HG02588 (cell line): Measurements from ENCODE around the gene KBTBD8.

ENCODE experiments used
- ATAC-seq: cut with Tn5 transposase; IDR thresholded peaks from one replicate; pipeline ENCODE4 v1.9.1; 2021; ENCODE audit warnings: mild to moderate bottlenecking, moderate library complexity; ENCODE audit not compliant: unreplicated experiment

Gene KBTBD8

GRCh38 chr3:67033079-67033478 is 35.0 kb downstream of the KBTBD8 start:
- no peak for ATAC-seq

DNA sequence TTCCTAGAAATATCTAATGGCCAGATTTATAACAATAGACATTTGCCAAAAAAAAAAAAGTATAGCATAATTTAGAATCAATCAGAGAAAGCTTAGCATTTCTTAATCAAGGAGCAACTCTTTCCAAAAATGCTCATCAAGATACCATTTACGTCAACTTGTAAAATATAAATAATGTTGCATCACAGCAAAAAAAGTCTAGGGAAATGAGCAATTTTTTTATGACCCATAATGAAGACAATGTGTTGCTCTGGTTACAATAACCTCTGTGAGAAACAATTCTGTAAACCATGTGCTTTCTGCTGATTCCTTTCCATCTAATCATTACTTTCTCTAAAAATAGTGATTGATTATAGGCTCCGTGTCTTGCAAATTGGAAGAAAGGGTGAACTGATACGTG is 36.3 kb downstream of the KBTBD8 start:
- no peak for ATAC-seq

- ATAC-seq: no peak
These were observed 39.5 kb downstream of the KBTBD8 start for GRCh38 chr3:67037615-67038014.

- no peak for ATAC-seq
These were observed 46.2 kb downstream of the KBTBD8 start for GRCh38 chr3:67044295-67044694.

DNA sequence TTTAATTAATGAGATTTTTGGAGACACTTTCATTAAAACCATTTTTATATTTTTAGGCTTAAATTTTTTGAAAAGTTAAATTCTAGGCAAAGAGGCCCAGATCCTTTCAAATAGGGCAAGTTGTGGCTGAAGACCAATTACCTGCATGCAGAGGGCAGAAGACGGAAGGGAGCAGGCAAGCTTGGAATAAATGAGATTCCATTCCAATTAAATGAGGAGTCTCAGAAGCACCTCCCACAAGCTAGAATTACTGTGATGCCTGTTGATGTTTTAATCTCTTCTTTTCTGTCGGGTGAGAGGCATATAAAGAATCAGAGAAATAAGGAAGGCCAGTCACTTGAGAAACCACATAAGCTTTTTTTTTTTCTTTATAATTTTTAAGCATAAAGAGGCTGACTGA is 46.8 kb downstream of the KBTBD8 start:
- no peak for ATAC-seq

DNA sequence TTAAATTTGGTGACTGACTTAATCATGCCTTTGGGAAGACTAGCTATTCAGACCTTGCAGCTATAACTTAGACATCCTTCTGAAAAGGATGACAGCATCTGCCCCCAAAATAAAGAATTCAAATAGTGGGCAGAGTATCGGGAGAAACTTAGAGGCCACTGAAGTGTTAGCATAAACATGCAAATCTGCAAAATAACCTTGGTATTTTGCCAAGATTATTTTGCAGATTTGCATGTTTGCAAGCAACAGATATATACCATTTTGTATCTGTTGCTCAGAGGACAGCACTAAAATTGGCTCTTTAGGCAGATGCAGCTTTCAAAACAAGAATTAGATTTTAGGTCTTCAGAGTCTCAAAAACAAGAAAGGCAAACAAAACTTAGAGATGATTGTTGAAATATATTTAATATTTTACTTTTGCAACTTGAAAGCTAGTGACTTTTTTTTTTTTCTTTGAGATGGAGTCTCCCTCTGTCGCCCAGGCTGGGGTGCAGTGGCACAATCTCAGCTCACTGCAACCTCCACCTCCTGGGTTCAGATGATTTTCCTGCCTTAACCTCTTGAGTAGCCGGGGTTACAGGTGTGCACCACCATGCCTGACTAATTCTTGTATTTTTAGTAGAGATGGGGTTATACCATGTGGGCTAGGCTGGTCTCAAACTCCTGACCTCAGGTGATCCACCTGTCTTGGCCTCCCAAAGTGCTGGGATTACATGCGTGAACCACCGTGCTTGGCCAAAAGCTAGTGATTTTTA is 47.8 kb downstream of the KBTBD8 start:
- ATAC-seq: no peak

- ATAC-seq: no peak
These were observed 48.9 kb downstream of the KBTBD8 start for GRCh38 chr3:67047051-67047450.

DNA sequence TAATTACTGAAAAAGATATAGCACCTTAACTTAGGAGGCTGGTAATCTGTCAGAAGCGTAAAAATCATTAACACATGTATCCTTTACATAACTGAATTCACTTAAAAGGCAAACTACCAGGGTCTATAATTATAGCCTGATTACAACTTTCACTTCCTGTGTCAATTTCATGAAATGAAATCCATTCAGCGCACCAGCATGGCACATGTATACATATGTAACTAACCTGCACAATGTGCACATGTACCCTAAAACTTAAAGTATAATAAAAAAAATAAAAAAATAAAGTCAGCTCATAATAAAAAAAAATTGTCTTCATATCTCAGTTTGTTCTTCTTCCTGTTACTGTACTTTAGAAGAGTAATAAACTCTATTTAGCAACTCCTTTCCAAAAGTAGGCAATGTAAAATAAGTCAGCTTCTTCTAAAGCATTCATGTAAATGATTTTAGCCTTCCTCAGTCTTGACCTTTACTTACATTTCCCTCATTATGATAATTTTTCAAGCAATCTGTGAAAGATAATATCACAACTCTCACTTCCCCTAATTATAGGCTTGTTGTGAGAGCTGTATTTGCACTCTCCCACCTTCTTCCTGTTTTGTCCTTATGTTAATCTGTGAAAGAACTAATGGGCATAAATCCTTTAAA is 50.1 kb downstream of the KBTBD8 start:
- peak; percentile 92 for ATAC-seq

GRCh38 chr3:67048715-67049074 is 50.6 kb downstream of the KBTBD8 start:
- peak; percentile 55 for ATAC-seq

DNA sequence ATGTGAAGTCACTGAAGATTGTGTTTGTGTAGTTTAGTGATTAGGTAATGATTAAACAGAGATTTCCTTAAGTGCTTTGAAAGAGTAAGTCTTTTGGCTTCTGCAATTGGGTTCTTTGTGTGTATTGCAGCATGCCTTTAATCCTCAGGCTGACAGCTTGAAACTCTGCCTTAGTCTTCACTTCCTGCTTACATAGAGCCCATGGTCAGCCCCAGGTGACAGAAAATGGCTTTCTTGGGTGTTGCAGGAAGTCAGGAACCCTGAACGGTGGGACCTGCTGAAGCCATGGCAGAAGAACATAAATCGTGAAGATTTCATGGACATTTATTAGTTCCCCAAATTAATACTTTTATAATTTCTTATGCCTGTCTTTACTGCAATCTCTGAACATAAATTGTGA is 61.3 kb downstream of the KBTBD8 start:
- ATAC-seq: no peak
